Trophoblast cell (in vitro differentiated cells and primary cell): ENCODE results near the gene OR2A1.
"Not testable (repeated sequence)": the region's sequence is repeated elsewhere in the genome, so short reads cannot be mapped to it uniquely, and the experiment has no call there.

Experiments
- DNase-seq, 2 donors: peaks; one replicate each; pipeline ENCODE4 v3.0.0-alpha.2; 2016
- H2AFZ ChIP-seq: 2 replicates; pipeline ENCODE4 v1.6.1; 2013; ENCODE audit warnings: low read length, moderate library complexity, mild to moderate bottlenecking; ENCODE audit not compliant: insufficient read depth, poor library complexity
- H2AK5ac ChIP-seq: 2 replicates; pipeline ENCODE4 v1.6.1; 2013; ENCODE audit warnings: mild to moderate bottlenecking, low read length
- H2BK120ac ChIP-seq: 2 replicates; pipeline ENCODE4 v1.6.1; 2013; ENCODE audit warnings: low read length, mild to moderate bottlenecking, moderate library complexity; ENCODE audit not compliant: insufficient read depth, poor library complexity
- H2BK12ac ChIP-seq: 2 replicates; pipeline ENCODE4 v1.6.1; 2013; ENCODE audit warnings: mild to moderate bottlenecking, low read length, moderate library complexity
- H2BK5ac ChIP-seq: 2 replicates; pipeline ENCODE4 v1.6.1; 2013; ENCODE audit warnings: low read length, low read depth, moderate library complexity, mild to moderate bottlenecking; ENCODE audit not compliant: poor library complexity
- H3K14ac ChIP-seq: 2 replicates; pipeline ENCODE4 v1.6.1; 2013; ENCODE audit warnings: mild to moderate bottlenecking, low read length
- H3K18ac ChIP-seq: 2 replicates; pipeline ENCODE4 v1.6.1; 2013; ENCODE audit warnings: mild to moderate bottlenecking, low read length
- H3K23ac ChIP-seq: 2 replicates; pipeline ENCODE4 v1.6.1; 2013; ENCODE audit warnings: low read length
- H3K27ac ChIP-seq: 2 replicates; pipeline ENCODE4 v1.5.1; 2013; ENCODE audit warnings: low read depth, mild to moderate bottlenecking, inconsistent platforms, low read length, moderate library complexity
- H3K27me3 ChIP-seq: 2 replicates; pipeline ENCODE4 v1.6.1; 2013; ENCODE audit warnings: inconsistent platforms, mild to moderate bottlenecking, low read length, moderate library complexity; ENCODE audit not compliant: insufficient read depth
- H3K36me3 ChIP-seq, 2 experiments: 1 replicate in 1 of 2; 2 replicates in 1 of 2; pipeline ENCODE4 v1.6.1; 2013; ENCODE audit warnings: low read length in 2 of 2, mild to moderate bottlenecking in 2 of 2, moderate library complexity in 1 of 2; ENCODE audit not compliant: insufficient read depth in 2 of 2, control insufficient read depth in 1 of 2
- H3K4ac ChIP-seq: 2 replicates; pipeline ENCODE4 v1.6.1; 2013; ENCODE audit warnings: low read depth, mild to moderate bottlenecking, low read length, moderate library complexity
- H3K4me1 ChIP-seq, 2 experiments: 1 replicate in 1 of 2; 2 replicates in 1 of 2; pipeline ENCODE4 v1.6.1; 2013; ENCODE audit warnings: low read length in 2 of 2, mild to moderate bottlenecking in 2 of 2, moderate library complexity in 1 of 2; ENCODE audit not compliant: insufficient read depth in 2 of 2, control insufficient read depth in 1 of 2
- H3K4me2 ChIP-seq: 2 replicates; pipeline ENCODE4 v1.6.1; 2013; ENCODE audit warnings: inconsistent platforms, mild to moderate bottlenecking, low read length, moderate library complexity
- H3K4me3 ChIP-seq: 2 replicates; pipeline ENCODE4 v1.5.1; 2013; ENCODE audit warnings: mild to moderate bottlenecking, low read depth, low read length, inconsistent platforms
- H3K79me1 ChIP-seq: one replicate; pipeline ENCODE4 v1.6.1; 2013; ENCODE audit warnings: low read length
- H3K79me2 ChIP-seq: 2 replicates; pipeline ENCODE4 v1.6.1; 2013; ENCODE audit warnings: low read length, mild to moderate bottlenecking; ENCODE audit not compliant: control insufficient read depth, insufficient read depth, poor library complexity
- H3K9ac ChIP-seq: 2 replicates; pipeline ENCODE4 v1.6.1; 2013; ENCODE audit warnings: mild to moderate bottlenecking, low read length
- H3K9me3 ChIP-seq: 2 replicates; pipeline ENCODE4 v1.6.1; 2013; ENCODE audit warnings: low read depth, mild to moderate bottlenecking, control low read depth, inconsistent platforms, low read length; ENCODE audit not compliant: insufficient read depth
- H4K12ac ChIP-seq: 2 replicates; pipeline ENCODE4 v1.6.1; 2013; ENCODE audit warnings: low read depth, mild to moderate bottlenecking, low read length, moderate library complexity
- H4K8ac ChIP-seq: 2 replicates; pipeline ENCODE4 v1.6.1; 2013; ENCODE audit warnings: low read depth, mild to moderate bottlenecking, low read length, moderate library complexity
- H4K91ac ChIP-seq: one replicate; pipeline ENCODE4 v1.6.1; 2013; ENCODE audit warnings: low read depth, mild to moderate bottlenecking, low read length, moderate library complexity
- WGBS: extraction: QIAGEN DNeasy Blood & Tissue Kit; methylation state at CpG from one replicate; pipeline ENCODE4 v1.1.7; 2013; ENCODE audit warnings: missing lambda C conversion rate; ENCODE audit not compliant: insufficient read length, insufficient coverage; ENCODE audit errors: extremely low coverage; 5-methylcytosine and 5-hydroxymethylcytosine counted together

The OR2A1 gene

GRCh38 chr7:144356185-144356584 is 44.0 kb downstream of the OR2A1 start:
- H4K91ac ChIP-seq, H3K23ac ChIP-seq, H3K79me1 ChIP-seq, H3K4me2 ChIP-seq, H3K4me1 ChIP-seq, H2BK120ac ChIP-seq, H2AK5ac ChIP-seq, H3K4me3 ChIP-seq, H3K27ac ChIP-seq, H2AFZ ChIP-seq, DNase-seq, H3K27me3 ChIP-seq, H3K36me3 ChIP-seq, H3K4ac ChIP-seq, H3K79me2 ChIP-seq, H3K9me3 ChIP-seq, H4K8ac ChIP-seq, H4K12ac ChIP-seq, H3K18ac ChIP-seq, H2BK12ac ChIP-seq, H3K9ac ChIP-seq, H2BK5ac ChIP-seq, H3K14ac ChIP-seq: not testable (repeated sequence)
- no CpG with 5 or more reads among the region's 6 CpGs for WGBS

- not testable (repeated sequence) for H2BK12ac ChIP-seq, H2BK5ac ChIP-seq, H3K9ac ChIP-seq, H2BK120ac ChIP-seq, H3K4me3 ChIP-seq, H3K18ac ChIP-seq, H3K79me1 ChIP-seq, H4K91ac ChIP-seq, H3K36me3 ChIP-seq, H3K14ac ChIP-seq, H3K4ac ChIP-seq, H4K8ac ChIP-seq, H2AFZ ChIP-seq, H3K27me3 ChIP-seq, H4K12ac ChIP-seq, H3K4me2 ChIP-seq, H3K23ac ChIP-seq, H3K79me2 ChIP-seq, H3K27ac ChIP-seq, H3K4me1 ChIP-seq, H3K9me3 ChIP-seq, H2AK5ac ChIP-seq, DNase-seq
- WGBS, result no CpG with 5 or more reads among the region's 11 CpGs
These were observed 44.6 kb downstream of the OR2A1 start for GRCh38 chr7:144356860-144357259.

GRCh38 chr7:144362061-144362460 is 49.8 kb downstream of the OR2A1 start:
- H3K4me2 ChIP-seq, H3K79me1 ChIP-seq, H3K36me3 ChIP-seq, H3K4me3 ChIP-seq, DNase-seq, H3K23ac ChIP-seq, H2BK120ac ChIP-seq, H4K12ac ChIP-seq, H3K27ac ChIP-seq, H3K4me1 ChIP-seq, H3K9ac ChIP-seq, H3K4ac ChIP-seq, H4K91ac ChIP-seq, H4K8ac ChIP-seq, H3K18ac ChIP-seq, H3K79me2 ChIP-seq, H2BK12ac ChIP-seq, H3K14ac ChIP-seq, H2AK5ac ChIP-seq, H3K27me3 ChIP-seq, H2BK5ac ChIP-seq, H2AFZ ChIP-seq, H3K9me3 ChIP-seq: not testable (repeated sequence)
- WGBS, result no CpG with 5 or more reads among the region's 3 CpGs

GRCh38 chr7:144365523-144365922 is 53.3 kb downstream of the OR2A1 start:
- H3K4me1 ChIP-seq, H3K18ac ChIP-seq, H3K36me3 ChIP-seq, H2BK5ac ChIP-seq, H2AFZ ChIP-seq, H3K4me2 ChIP-seq, H3K4me3 ChIP-seq, H3K23ac ChIP-seq, H3K4ac ChIP-seq, H2AK5ac ChIP-seq, H4K91ac ChIP-seq, H3K27ac ChIP-seq, H4K8ac ChIP-seq, H3K14ac ChIP-seq, H4K12ac ChIP-seq, H3K9me3 ChIP-seq, H2BK12ac ChIP-seq, DNase-seq, H3K9ac ChIP-seq, H3K79me1 ChIP-seq, H2BK120ac ChIP-seq, H3K79me2 ChIP-seq, H3K27me3 ChIP-seq: not testable (repeated sequence)
- no CpG with 5 or more reads among the region's 6 CpGs for WGBS
